Umbilical cord (tissue), 2 donors: Measurements from ENCODE around the gene C17orf113. TPM values are rescaled to one million over a fixed set of nuclear protein-coding genes. Genes with fewer than 3 reads are reported as not detected.
"Not testable (repeated sequence)": the region's sequence is repeated elsewhere in the genome, so short reads cannot be mapped to it uniquely, and the experiment has no call there.

ENCODE experiments used
- DNase-seq: peaks from one replicate; pipeline ENCODE4 v3.0.0-alpha.2; 2015; ENCODE audit warnings: low spot score
- total RNA-seq: library from RNA; depleted of rRNA; stranded (reverse); fragments of >200 nt; gene quantifications from one replicate; pipeline ENCODE4 v1.2.3, GENCODE V29; 2014; ENCODE audit warnings: low replicate concordance; ENCODE audit not compliant: insufficient read depth

C17orf113 gene
- total RNA-seq, 1 donor from 2014 or later: 1.2 TPM

DNA sequence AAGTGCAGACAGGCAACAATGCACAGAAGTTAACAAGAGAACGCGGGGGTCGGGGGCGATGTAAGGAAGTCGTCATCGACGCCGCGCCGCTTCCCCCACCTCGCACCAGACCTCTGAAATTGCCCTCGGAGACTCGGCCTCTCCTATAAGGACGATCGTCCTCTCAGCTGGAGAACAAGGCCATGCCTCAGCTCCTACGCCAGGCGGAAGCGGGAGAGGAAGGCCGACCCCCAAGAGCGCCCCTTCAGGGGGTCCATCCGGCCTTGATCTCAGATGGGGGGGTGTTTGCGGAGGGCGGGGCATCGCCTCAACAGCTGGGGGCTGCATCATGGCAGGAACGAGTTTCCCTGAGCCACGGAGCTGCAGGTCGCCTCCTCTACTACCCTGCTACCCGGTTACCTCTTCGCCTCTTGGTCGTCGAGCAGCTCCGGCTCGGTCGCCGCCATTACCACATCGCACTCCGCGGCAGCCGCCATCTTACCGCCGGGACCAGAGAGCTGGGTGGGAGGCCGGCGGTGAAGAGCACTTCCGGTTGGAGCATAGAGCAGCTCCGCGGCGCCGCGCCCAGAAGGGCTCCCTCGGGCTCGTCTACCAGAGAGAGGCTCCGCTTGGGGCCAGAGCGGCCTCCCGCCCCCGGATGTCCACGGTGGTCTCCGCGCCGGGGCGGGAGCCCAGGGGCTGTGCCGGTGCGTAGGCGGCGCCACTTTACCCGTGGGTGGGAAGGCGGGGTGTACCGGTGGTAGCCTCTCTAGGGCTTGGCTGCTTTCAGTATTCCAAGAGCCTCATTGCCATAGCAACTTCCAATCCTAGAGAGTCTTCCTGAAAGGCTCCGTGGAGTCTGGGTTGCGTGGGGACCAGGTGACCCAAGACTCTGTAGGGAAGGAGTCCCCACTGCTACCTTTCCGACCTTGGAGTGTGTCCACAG lies 33.2 kb downstream of the C17orf113 start, which contains the start of gene DNAJC7:
Gene DNAJC7, minus strand, starts transcription at position 499 of the 925 bp plus-strand sequence. Its CDS starts 23 bp downstream, at position 476.
- peak; percentile 95 for DNase-seq

DNA sequence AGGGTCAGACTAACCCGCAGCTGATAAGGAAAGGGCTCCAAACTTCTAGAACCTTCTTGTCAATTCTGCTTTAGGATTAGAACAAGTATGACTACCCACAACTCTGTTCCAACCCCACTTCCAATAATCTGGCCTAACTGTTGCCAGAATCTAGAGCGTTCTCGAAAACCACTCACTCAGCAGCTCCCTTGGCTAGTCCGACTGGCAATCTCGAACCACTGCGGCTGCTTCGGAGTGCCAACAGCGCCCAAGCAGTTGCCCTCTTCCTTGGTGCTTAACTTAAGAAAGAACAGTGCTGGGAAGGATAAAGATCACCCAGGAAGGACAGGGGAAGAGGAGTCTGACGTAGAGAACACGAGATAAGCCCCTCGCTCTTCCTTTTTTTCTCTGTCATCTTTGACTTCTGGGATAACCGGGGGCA lies 34.0 kb downstream of the C17orf113 start:
- no peak for DNase-seq

DNA sequence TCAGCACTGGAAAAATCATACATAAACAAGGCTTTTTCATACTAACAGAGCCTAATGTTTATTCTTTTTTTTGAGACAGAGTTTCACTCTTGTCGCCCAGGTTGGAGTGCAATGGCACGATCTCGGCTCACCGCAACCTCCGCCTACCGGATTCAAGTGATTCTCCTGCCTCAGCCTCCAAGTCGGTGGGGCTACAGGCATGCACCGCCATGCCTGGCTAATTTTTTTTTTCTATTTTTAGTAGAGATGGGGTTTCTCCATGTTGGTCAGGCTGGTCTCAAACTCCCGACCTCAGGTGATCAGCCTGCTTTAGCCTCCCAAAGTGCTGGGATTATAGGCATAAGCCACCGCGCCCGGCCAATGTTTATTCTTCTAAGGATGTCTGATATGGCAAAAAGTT lies 36.7 kb downstream of the C17orf113 start:
- not testable (repeated sequence) for DNase-seq

DNA sequence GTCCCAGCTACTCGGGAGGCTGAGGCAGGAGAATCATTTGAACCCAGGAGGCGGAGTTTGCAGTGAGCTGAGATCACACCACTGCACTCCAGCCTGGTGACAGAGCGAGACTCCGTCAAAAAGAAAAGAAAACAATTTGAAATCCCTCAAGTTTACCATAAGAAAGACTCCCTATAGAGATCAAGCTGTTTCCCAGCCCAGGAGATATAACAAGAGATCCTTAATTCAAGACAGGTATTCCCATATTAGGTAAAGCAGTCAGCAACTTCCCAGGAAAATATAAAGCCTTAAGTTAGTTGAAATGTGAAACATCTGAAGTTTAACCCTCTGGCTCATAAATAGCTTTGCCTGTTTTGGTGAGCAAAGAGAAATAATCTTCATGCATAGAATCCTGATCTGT lies 38.0 kb downstream of the C17orf113 start:
- DNase-seq: not testable (repeated sequence)

DNA sequence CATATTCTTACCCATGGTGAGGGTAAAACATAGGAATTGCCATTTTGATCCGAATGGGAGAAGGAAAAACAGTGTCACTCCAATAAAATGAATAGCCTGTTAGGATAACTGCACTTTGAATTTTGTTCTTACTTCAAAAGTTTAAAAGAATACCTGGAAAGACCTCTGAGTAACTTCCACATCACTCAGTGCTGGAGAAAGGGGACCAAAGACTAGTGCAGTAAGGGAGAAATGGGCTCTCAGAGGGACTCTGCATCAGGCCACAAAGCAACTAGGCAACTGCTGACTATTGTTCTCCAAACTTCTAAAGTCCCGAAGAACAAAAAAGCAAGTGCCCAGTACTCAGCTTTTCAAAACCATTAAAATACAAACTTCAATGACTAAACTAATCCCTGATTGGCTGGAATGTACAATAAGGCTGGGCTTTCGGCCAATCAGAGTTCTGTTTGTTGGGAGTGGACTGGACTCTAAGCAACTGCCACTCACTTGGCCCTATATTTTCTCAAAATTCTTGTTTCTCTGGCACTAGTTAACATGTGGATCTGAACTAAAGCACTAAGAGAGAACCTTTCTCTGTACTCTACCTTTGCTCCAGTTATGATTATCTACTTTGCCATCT lies 39.4 kb downstream of the C17orf113 start:
- DNase-seq: no peak

DNA sequence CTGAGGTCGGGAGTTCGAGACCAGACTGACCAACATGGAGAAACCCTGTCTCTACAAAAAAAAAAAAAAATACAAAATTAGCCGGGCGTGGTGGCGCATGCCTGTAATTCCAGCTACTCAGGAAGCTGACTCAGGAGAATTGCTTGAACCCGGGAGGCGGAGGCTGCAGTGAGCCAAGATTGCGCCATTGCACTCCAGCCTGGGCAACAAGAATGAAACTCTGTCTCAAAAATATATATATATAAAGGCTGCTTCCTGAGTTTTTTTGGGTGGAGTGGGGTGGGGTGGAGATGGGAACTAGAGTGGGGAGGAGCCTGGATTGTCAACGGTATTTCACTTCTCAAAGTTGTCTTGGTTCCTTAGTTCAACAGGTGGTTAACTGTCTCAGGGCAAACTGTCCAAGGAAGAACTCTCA lies 40.1 kb downstream of the C17orf113 start:
- DNase-seq: not testable (repeated sequence)

DNA sequence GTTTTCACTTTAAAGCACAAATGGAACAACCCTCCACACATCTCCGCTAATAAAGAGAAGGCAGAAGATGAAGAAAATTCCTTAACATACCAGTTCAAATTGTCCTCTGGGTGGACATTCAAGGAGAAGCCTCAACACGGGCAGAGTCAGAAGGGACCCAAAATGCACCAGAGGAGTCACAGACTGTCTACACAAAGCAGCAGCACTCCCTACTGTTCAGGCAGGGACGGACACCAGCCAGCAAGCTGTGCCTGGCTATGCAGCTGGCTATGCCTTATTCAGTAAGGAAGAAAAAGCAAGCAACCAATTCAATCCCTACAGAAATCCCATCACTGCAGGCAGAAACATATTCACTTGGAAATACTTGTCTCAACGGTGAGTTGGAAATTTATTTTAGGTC lies 41.2 kb downstream of the C17orf113 start:
- DNase-seq: no peak

DNA sequence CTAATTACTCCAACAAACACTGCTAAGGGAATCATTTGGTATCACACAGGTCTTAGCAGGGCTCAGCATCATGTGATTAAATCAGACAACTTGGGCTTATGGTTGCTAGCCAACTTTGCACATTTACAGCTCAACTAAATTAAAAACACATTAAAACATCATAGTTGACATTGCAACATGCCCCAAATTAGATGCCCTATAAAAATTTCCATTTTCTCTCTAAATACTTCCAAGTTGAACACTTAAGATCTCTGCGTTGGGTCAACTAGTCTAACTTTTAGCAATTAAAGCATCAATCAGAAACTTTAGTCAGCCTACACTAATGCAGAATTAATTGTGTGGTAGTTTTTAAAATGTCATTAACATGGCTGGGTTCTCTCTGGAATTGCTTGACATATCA lies 45.2 kb downstream of the C17orf113 start:
- no peak for DNase-seq

DNA sequence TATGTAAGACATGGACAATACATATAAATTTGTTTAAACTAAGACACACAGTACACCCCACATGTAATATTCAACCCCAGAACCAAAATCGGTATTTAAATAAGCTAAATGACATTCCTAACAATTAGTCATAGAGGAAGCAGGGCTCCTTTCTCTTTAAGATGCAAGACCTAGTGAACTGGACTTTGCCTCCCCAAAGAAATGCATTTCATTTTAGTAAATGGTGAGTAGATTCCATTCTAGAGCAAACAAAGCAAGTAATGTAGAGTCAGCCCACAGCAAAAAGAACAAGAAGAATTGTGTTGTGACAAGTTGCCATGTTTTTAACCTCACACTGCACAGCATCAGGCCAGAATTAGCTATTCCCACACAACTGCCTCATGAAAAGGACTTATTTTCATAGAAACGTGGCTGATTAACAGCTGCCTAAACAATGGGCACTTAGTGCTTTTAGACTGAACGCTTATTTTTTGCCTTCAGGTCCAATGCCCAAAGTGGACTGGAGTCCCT lies 47.6 kb downstream of the C17orf113 start:
- no peak for DNase-seq

DNA sequence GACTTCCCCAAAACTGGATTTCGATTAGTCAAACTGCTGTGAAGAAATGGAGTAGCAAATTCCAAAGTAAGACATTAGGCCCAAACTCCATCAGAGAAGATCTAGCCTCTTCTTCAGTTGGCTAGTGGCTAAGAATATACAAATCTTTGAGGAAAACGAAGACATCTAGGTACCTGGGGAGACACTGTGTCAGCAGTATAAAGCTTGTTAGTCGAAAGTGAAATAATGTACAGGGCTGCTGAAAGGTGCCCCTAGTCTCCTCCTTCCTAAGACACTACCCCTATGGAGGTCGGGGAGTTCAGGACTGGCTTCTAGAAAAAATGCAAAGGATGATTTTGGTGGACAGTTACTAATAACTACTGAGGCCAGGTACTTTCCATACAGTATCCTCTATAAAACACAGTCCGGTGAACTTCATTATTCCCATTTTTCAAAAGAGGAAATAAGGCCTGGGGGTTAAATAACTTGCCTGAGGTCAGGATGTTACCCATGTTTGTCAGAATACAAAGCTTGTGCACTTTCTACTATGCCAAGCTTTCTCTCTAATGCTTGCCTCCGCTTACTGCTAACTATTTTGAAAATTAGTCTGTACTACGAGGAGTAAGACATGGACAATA lies 48.1 kb downstream of the C17orf113 start:
- DNase-seq: no peak

DNA sequence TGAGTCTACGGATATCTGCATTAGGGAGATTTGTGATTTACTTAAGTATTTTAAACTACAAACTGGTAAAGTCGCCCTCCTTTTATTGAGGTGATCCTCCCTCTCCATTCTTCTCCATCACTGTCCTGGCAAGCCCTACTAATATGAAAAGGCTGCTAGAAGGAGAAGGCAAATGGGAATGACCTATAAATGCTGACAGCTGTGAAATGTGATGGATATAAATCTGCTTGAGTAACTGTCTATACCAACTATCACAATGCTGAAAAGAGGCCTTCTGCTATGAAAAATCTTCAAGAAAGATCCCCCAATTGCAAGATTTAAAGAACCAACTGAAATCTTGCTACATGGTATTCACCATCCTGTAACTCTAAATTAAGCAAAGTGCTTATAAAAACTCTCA lies 48.7 kb downstream of the C17orf113 start:
- DNase-seq: no peak

DNA sequence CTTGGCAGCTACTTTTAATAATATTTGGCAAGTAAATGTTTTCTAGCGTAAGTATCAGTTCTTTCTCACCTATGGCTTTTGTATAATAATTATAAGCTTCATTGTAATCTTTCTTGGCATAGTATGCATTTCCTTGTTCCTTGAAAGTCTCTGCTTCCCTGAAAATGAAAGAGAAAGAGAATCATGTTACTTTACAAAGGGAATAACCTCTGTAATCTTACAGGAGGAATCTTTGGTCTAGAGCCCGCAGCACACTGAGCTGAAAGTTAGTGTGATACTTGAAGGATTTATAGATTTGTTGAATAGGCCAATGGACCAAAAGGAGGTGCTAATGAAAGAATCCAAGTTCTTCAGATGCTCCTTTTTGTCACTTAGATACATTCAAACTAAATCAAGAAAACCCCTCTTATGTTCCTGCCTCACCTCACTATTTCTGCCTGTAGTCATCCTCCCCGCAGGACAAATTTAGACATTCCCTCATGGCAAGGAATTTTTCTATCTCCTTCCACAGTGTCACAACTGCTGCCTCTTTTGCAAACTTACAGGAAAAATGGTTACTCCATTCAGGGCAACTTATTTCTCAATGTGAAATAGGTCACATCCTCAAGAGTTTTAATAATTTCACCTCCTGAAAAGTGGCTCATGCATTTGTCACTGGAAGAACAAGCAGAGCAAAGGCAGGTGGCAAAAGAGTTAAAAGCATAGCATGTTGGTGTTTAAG lies 49.8 kb downstream of the C17orf113 start:
- DNase-seq: no peak

DNA sequence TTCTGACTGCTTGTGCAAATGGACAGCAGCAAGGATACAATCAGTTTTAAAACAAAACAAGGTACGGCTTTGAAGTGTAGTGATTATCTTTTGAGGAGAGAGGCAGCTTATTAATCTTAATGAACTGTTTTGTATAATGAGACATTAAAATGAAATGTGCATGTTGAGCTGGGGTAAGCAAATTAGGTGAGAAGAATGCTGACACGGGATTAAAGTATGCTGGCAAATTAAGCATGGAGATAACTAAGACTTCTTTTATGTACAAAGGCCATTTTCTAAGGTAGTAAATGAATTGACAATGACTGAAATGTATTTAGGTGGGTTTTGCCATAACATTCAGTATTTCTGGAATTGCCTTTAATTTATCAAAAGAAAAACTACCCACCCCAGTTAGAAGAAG lies 51.9 kb downstream of the C17orf113 start:
- DNase-seq: no peak

DNA sequence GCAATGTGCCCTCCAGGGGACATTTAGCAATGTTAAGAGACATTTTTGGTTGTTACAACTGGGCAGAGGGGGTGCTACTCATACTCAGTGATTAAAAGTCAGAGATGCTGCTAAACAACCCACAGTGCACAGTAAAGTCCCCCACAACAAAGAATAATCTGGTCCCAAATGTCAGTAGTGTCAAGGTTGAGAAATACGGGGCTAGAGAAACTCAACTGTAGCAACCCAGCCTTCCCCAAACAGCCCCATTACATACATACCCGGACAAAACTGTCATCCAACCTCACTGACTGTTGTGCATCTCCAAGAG lies 53.6 kb downstream of the C17orf113 start:
- no peak for DNase-seq

DNA sequence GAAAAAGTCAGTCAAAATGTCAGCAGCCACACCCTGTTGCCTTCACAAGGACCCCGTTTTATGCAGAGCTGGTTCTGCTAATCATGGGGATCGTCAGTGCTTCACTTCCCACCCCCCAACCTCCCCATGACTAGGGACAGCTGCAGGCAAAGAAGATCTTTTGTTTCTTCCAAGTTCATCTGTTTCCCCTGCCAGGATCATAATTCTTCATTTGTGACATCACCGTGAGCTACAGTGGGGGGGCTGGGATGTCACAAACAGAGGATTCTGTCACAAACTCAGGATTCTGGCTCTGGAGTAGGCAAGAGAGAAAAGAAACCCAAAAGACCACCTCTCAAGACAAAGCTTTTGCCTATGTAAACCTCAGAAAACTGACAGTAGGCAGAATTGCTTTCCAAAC lies 57.8 kb downstream of the C17orf113 start:
- DNase-seq: no peak

DNA sequence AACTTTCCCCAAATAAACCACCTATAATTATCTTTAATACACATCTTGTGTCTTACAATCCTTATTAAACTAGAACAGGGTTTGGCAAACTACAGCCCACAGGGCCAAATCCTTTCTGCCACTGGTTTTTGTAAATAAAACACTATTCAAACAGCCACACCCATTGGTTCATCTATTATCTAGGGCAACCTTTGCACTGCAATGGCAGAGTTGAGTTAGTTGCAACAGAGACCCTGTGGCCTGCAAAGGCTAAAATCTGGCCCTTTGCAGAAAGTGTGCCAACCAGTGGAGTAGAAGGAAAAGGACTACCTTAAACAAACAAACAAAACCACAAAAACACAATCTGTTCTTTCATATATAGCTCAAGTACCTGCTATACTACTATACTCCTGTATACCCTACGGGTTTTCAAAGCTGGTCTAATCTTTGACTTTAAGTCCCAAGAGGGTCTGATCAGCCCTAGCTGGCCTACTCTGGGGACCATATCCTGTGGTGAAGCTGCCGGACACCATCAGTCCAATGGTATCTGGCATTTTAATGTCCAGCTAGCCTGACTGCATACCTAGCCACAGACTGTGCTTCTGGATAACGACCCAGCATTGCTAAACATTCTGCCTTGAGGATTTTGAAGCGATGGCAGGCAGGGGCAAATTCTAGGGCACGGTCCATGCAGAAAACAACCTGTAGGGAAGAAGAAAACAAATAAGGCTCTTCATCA lies 60.5 kb downstream of the C17orf113 start:
- no peak for DNase-seq

DNA sequence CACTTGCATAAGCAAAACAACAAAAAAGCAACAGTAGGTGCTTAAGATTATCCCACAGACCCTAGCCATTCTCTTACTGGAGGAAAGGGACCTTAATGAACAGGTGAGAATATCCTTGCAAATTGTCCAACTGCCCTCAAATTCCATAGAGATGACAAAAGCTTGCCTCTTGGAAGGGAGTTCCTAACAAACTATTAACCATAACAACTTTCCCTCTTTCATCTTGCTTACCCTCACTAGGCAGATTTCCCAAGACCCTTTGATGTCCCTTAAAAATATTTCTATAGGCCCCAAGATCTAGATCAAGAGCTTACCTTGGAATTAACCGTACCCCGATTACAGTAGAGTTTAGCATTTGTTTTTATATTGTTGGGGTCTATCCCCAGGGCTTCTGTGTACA lies 62.0 kb downstream of the C17orf113 start:
- no peak for DNase-seq
